ENCODE measurements around the gene SCGB1A1.

The SCGB1A1 gene

GRCh38 chr11:62423012-62423411 is 4.2 kb downstream of the SCGB1A1 start:
- H3K4me3 ChIP-seq (ENCODE audit: low read depth in 1 of 2, low read length in 1 of 2): no peak overlapping the region
- no peak overlapping the region for H3K27ac ChIP-seq
- no peaks in the 10 kb centered on the region for H3K9me3 ChIP-seq
- TF ChIP-seq, protein P1, sequence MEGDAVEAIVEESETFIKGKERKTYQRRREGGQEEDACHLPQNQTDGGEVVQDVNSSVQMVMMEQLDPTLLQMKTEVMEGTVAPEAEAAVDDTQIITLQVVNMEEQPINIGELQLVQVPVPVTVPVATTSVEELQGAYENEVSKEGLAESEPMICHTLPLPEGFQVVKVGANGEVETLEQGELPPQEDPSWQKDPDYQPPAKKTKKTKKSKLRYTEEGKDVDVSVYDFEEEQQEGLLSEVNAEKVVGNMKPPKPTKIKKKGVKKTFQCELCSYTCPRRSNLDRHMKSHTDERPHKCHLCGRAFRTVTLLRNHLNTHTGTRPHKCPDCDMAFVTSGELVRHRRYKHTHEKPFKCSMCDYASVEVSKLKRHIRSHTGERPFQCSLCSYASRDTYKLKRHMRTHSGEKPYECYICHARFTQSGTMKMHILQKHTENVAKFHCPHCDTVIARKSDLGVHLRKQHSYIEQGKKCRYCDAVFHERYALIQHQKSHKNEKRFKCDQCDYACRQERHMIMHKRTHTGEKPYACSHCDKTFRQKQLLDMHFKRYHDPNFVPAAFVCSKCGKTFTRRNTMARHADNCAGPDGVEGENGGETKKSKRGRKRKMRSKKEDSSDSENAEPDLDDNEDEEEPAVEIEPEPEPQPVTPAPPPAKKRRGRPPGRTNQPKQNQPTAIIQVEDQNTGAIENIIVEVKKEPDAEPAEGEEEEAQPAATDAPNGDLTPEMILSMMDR (IDR thresholded peaks at IDR 0.05): no peak
- H3K36me3 ChIP-seq: no peaks in the 10 kb centered on the region
- H3K4me1 ChIP-seq (ENCODE audit: control insufficient read depth in 1 of 2, insufficient read depth in 1 of 2, low read depth in 1 of 2, low read length in 1 of 2): peaks cover 8 to 18% of the 10 kb centered on the region in 2 experiments
- peaks cover 12% of the 10 kb centered on the region for H3K27me3 ChIP-seq

DNA sequence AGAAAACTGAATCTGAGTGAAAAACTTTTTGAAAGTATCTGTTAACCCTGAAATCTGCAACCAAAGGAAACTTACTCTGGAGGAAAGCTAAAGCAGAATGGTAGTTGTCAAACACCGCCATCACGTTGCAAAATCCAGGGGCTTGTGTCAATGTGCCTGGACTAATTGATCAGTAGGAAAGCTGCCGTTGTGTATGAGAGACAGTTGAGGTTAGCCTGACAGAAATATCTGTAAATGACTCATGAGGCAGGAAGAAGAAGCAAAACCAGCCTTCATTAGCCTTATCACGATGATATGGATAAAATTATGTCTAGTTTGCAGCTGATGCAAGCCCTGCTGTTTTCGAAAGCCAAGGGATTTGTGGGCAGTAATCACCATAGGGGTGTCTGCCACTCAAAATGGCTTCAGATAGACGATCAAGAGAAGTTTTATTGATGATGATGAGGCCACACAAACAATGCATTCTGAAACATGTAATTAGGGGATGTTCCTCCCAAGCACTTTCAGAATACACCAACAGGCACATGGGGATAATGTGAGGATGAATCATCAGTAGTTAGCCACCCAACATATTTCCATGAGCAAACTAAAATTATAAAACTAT is 8.9 kb downstream of the SCGB1A1 start:
- Histone ChIP-seq H3K9me3 (no peaks in the 10 kb centered on the region), H3K27me3 (peaks cover 40% of the 10 kb centered on the region), H3K36me3 (no peaks in the 10 kb centered on the region), H3K4me1 (ENCODE audit: control insufficient read depth in 1 of 2, insufficient read depth in 1 of 2, low read depth in 1 of 2, low read length in 1 of 2) (peaks cover 13 to 31% of the 10 kb centered on the region in 2 experiments), H3K4me3 (ENCODE audit: low read depth in 1 of 2, low read length in 1 of 2) (no peak overlapping the region), H3K27ac (no peak overlapping the region)
- TF ChIP-seq, protein P1 (IDR thresholded peaks at IDR 0.05): no peak

DNA sequence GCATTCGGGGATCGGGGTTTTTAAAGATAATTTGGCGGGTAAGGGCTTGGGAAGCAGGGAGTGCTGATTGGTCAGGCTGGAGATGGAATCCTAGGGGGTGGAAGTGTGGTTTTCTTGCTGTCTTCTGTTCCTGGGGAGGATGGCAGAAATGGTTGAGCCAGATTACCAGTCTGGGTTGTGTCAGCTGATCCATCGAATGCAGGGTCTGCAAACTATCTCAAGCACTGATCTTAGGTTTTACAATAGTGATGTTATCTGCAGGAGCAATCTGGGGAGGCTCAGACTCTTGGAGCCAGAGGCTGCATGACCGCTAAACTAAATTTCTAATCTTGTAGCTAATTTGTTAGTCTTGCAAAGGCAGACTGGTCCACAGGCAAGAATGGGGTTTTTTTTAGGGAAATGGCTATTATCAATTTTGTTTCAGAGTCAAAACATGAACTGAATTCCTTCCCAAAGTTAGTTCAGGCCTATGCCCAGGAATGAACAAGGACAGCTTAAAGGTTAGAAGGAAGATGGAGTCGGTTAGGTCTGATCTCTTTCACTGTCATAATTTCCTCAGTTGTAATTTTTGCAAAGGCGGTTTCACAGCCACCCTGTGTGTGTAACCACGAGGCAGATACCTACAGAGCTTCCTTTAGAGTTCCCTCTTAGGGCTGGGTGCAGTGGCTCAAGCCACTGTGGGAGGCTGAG is 10.2 kb downstream of the SCGB1A1 start:
- TF ChIP-seq, protein P1 (IDR thresholded peaks at IDR 0.05): no peak
- Histone ChIP-seq H3K4me3 (ENCODE audit: low read depth in 1 of 2, low read length in 1 of 2) (no peak overlapping the region), H3K4me1 (ENCODE audit: control insufficient read depth in 1 of 2, insufficient read depth in 1 of 2, low read depth in 1 of 2, low read length in 1 of 2) (peaks cover 13 to 38% of the 10 kb centered on the region in 2 experiments), H3K36me3 (no peaks in the 10 kb centered on the region), H3K27ac (no peak overlapping the region), H3K27me3 (peaks cover 46% of the 10 kb centered on the region), H3K9me3 (no peaks in the 10 kb centered on the region)

GRCh38 chr11:62430425-62430824 is 11.6 kb downstream of the SCGB1A1 start:
- no peaks in the 10 kb centered on the region for H3K36me3 ChIP-seq
- TF ChIP-seq, protein P1 (IDR thresholded peaks at IDR 0.05): no peak
- H3K4me3 ChIP-seq (ENCODE audit: low read depth in 1 of 2, low read length in 1 of 2): no peak overlapping the region
- H3K9me3 ChIP-seq: no peaks in the 10 kb centered on the region
- H3K27me3 ChIP-seq: peaks cover 42% of the 10 kb centered on the region
- H3K27ac ChIP-seq: no peak overlapping the region
- peaks cover 13 to 38% of the 10 kb centered on the region in 2 experiments for H3K4me1 ChIP-seq (ENCODE audit: control insufficient read depth in 1 of 2, insufficient read depth in 1 of 2, low read depth in 1 of 2, low read length in 1 of 2)

- H3K27ac ChIP-seq: no peak overlapping the region
- H3K36me3 ChIP-seq: no peaks in the 10 kb centered on the region
These were observed 12.5 kb downstream of the SCGB1A1 start for GRCh38 chr11:62431171-62431901.

More at GRCh38 chr11:62431171-62431901, 12.5 kb downstream of the SCGB1A1 start:
- Histone ChIP-seq H3K27me3 (peaks cover 42% of the 10 kb centered on the region), H3K4me3 (ENCODE audit: low read depth in 1 of 2, low read length in 1 of 2) (no peak overlapping the region), H3K9me3 (no peaks in the 10 kb centered on the region), H3K4me1 (ENCODE audit: control insufficient read depth in 1 of 2, insufficient read depth in 1 of 2, low read depth in 1 of 2, low read length in 1 of 2) (peaks cover 13 to 35% of the 10 kb centered on the region in 2 experiments)
- TF ChIP-seq, protein P1 (IDR thresholded peaks at IDR 0.05): no peak

Measured in neutrophil (primary cell).